IMR-90 (cell line): ENCODE data around the gene GDI2.

ENCODE experiments used
- BHLHE40 ChIP-seq: fragments of 150-350 bp; IDR thresholded peaks from 2 replicates; pipeline ENCODE4 v1.6.1; 2016; ENCODE audit warnings: mild to moderate bottlenecking, low read depth, low read length
- CEBPB ChIP-seq: IDR thresholded peaks from 2 replicates; pipeline ENCODE4 v1.6.1; 2012; ENCODE audit warnings: low read depth, low read length, improper control_type of control experiment
- CTCF ChIP-seq: conservative IDR thresholded peaks from 2 replicates; pipeline ENCODE4 v1.5.1; 2012; ENCODE audit warnings: mild to moderate bottlenecking, low read depth, low read length, improper control_type of control experiment
- ELK1 ChIP-seq: fragments of 150-350 bp; IDR thresholded peaks from 2 replicates; pipeline ENCODE4 v1.6.1; 2016; ENCODE audit warnings: low read depth, mild to moderate bottlenecking, low read length, moderate library complexity, borderline replicate concordance
- FOS ChIP-seq: fragments of 150-350 bp; IDR thresholded peaks from 2 replicates; pipeline ENCODE4 v1.6.1; 2016; ENCODE audit warnings: low read depth, low read length
- MAFK ChIP-seq: IDR thresholded peaks from 2 replicates; pipeline ENCODE4 v1.6.1; 2012; ENCODE audit warnings: low read depth, low read length, improper control_type of control experiment
- MXI1 ChIP-seq: IDR thresholded peaks from 2 replicates; pipeline ENCODE4 v1.6.1; 2012; ENCODE audit warnings: low read depth, mild to moderate bottlenecking, low read length, moderate library complexity, borderline replicate concordance
- NFE2L2 ChIP-seq: fragments of 150-350 bp; IDR thresholded peaks from 2 replicates; pipeline ENCODE4 v1.6.1; 2016; ENCODE audit warnings: low read depth, mild to moderate bottlenecking, low read length
- POLR2A ChIP-seq: IDR thresholded peaks from 2 replicates; pipeline ENCODE4 v1.6.1; 2012; ENCODE audit warnings: mild to moderate bottlenecking, low read depth, low read length
- RAD21 ChIP-seq: IDR thresholded peaks from 2 replicates; pipeline ENCODE4 v1.6.1; 2012; ENCODE audit warnings: low read length, improper control_type of control experiment
- RCOR1 ChIP-seq: IDR thresholded peaks from 2 replicates; pipeline ENCODE4 v1.6.1; 2012; ENCODE audit warnings: mild to moderate bottlenecking, low read length, improper control_type of control experiment; ENCODE audit not compliant: insufficient replicate concordance
- RFX5 ChIP-seq: IDR thresholded peaks from 2 replicates; pipeline ENCODE4 v1.8.0; 2012; ENCODE audit warnings: low read depth, mild to moderate bottlenecking, low read length, moderate library complexity
- SMC3 ChIP-seq: fragments of 150-350 bp; IDR thresholded peaks from 2 replicates; pipeline ENCODE4 v1.6.1; 2016; ENCODE audit warnings: low read depth, mild to moderate bottlenecking, antibody characterized with exemption, low read length, moderate library complexity
- USF2 ChIP-seq: fragments of 150-350 bp; IDR thresholded peaks from 2 replicates; pipeline ENCODE4 v1.6.1; 2017; ENCODE audit warnings: mild to moderate bottlenecking, antibody characterized with exemption, low read length, low read depth

- TF ChIP-seq RFX5: no peak
- no peak for TF ChIP-seq CTCF
- TF ChIP-seq RAD21: no peak
- no peak for TF ChIP-seq MAFK
- TF ChIP-seq POLR2A: no peak
- TF ChIP-seq RCOR1: no peak
- TF ChIP-seq FOS: no peak
- no peak for TF ChIP-seq USF2
- TF ChIP-seq ELK1: no peak
- TF ChIP-seq SMC3: no peak
- TF ChIP-seq CEBPB: no peak
- TF ChIP-seq MXI1: no peak
- no peak for TF ChIP-seq BHLHE40
- no peak for TF ChIP-seq NFE2L2
Observed at GRCh38 chr10:5818048-5818331, 4.8 kb upstream of the GDI2 start.
